ENCODE data around the gene SRPX.

DNA sequence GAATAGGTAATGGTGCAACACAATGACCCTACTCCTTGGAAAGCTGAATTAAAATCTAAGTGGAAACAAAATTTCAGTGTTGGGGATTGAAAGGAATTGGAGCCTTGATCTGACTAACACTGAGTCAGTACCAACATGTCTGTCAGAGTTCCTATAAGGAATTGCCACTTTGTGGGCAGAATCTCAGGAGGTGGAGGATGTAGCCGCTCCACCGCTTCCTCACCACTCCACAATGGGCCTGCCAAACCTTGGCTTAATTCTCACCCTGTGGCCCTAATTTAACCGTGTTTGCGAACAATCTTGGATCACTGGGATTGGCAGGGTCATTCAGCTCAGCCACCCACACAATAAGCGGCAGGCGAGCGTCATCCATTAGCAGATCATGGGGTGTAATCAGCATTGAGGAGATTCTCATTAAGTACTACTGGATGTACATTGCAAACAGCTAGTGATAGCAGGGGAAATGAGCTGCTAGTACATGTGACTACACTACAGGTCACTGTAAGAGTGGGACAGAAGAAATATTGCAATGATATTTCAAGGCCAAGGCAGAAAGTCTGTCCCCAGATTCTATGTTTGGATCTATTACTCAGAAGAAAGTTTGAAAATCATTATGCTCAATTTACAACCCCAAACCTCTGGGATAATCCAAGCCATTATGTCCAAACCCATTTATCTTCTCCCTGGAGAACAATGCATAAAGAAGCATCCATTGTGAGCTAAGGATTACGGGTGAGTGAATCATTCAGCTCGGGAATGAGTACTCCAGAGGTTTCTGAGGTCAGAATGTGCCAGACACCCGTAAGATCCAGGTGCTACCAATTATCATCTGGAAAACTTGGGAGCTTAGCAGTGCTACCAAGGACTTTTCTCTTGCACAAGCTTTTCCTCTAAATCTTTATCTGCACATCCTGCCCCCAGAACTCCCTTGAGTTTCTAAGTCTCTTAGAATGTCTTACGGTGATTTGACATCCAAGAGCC, 5.8 kb downstream of the SRPX start:
- TF ChIP-seq MXI1 (IDR thresholded peaks at IDR 0.05; ENCODE audit: borderline replicate concordance, low read depth, low read length) (no peak), CTCF (CRISPR knock-in tag; IDR thresholded peaks at IDR 0.05) (no peak), ZBTB1 (CRISPR knock-in tag; IDR thresholded peaks at IDR 0.05; ENCODE audit: borderline replicate concordance) (no peak), IKZF1 (IDR thresholded peaks at IDR 0.05) (no peak), ETV6 (CRISPR knock-in tag; conservative IDR thresholded peaks at IDR 0.05) (no peak), YY1 (IDR thresholded peaks at IDR 0.05; ENCODE audit: insufficient read depth, insufficient replicate concordance, low read depth, low read length) (no peak), FOXA3 (CRISPR knock-in tag; IDR thresholded peaks at IDR 0.05) (no peak)
- TF ChIP-seq, protein P1, sequence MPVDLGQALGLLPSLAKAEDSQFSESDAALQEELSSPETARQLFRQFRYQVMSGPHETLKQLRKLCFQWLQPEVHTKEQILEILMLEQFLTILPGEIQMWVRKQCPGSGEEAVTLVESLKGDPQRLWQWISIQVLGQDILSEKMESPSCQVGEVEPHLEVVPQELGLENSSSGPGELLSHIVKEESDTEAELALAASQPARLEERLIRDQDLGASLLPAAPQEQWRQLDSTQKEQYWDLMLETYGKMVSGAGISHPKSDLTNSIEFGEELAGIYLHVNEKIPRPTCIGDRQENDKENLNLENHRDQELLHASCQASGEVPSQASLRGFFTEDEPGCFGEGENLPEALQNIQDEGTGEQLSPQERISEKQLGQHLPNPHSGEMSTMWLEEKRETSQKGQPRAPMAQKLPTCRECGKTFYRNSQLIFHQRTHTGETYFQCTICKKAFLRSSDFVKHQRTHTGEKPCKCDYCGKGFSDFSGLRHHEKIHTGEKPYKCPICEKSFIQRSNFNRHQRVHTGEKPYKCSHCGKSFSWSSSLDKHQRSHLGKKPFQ (CRISPR knock-in tag; IDR thresholded peaks at IDR 0.05; ENCODE audit: insufficient replicate concordance): no peak
